Ovary (tissue), 3 donors: ENCODE results near the gene KMT2E.

ENCODE experiments used
- CTCF ChIP-seq, 3 donors: fragments of 450-650 bp in 2 of 3; fragments of 200-600 bp in 1 of 3; IDR thresholded peaks; one replicate each; pipeline versions ENCODE4 v1.5.1 to v1.8.0; 2016 to 2022; ENCODE audit warnings: antibody characterized with exemption in 3 of 3, mild to moderate bottlenecking in 1 of 3
- EP300 ChIP-seq: sonication (generic); formaldehyde crosslinking; IDR thresholded peaks from one replicate; pipeline ENCODE4 v1.6.1; 2017; ENCODE audit warnings: antibody characterized with exemption
- donor health status: DM: no; HTN: no; CAD: no.

GRCh38 chr7:105087981-105088380 lies 74.0 kb downstream of the KMT2E start:
- TF ChIP-seq EP300 (no peak), CTCF (IDR thresholded peaks at IDR 0.05) (no peak)
